NCI-H1694 (cell line): Measurements from ENCODE around the gene MED28.
A peak's percentile ranks its signal among the peaks of the same experiment; 100 is the strongest.
"Not testable (repeated sequence)": the region's sequence is repeated elsewhere in the genome, so short reads cannot be mapped to it uniquely, and the experiment has no call there.

Experiments used
- DNase-seq: peaks from one replicate; lab custom pipeline; 2025; lab: John Stamatoyannopoulos, UW

The MED28 gene, protein sequence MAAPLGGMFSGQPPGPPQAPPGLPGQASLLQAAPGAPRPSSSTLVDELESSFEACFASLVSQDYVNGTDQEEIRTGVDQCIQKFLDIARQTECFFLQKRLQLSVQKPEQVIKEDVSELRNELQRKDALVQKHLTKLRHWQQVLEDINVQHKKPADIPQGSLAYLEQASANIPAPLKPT

DNA sequence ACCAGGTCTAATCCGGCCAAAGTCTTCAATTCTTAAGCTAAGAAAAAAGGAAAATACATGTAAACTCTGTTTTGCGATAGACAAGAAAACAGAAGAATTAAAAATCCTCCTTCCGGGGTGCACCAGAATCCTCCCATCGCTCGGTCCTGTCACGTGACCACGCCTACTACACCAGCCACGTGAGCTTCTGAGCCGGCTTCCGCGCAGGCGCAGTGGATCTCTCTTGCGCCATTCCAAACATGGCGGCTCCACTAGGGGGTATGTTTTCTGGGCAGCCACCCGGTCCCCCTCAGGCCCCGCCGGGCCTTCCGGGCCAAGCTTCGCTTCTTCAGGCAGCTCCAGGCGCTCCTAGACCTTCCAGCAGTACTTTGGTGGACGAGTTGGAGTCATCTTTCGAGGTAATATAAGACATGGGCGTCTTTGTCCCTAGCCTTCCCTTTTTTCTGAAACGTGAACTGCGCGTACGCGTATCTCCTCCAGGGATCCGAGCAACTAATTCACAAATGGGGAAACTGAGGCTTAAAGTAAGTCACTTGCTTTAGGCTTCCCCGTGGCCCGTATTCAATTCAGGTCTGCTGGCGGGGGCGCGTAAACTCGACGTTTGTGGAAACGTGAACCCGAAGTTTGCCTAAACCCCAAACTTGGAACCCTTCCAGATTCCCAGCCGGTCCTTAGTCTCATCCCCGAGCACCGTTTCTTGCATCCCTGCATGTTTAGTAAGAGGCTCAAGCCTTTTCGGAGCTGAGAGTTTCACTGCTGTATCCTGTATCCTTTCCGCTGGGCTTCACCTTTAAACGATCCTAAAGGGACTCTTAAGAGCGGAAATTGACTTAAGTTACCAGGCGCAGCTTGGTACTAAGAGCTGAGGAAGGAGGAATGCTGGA is at the start of gene MED28:
Gene MED28 (plus strand): TSS at position 226 of the 884 bp plus-strand sequence. CDS start 14 bp downstream, at position 240.
- peak; percentile 74 for DNase-seq

DNA sequence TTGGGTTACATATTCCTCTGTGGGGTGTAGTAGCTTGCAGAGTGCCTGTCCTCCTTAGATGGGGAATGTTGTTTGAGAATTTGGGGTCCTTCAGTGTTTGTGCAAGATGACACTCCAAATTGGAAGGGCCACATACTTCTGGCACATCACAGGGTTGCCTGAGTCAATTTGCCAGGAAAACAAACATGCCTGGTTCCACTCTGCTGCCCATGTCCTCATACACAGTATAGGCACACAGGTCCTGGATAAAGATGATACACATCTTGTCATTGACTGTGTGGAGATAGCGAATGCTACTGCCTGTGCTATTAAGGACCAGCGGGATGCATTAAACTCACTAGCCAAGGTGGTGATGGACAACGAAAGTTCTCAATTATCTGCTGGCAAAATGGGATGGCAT is 48.6 kb upstream of the MED28 start:
- no peak for DNase-seq

DNA sequence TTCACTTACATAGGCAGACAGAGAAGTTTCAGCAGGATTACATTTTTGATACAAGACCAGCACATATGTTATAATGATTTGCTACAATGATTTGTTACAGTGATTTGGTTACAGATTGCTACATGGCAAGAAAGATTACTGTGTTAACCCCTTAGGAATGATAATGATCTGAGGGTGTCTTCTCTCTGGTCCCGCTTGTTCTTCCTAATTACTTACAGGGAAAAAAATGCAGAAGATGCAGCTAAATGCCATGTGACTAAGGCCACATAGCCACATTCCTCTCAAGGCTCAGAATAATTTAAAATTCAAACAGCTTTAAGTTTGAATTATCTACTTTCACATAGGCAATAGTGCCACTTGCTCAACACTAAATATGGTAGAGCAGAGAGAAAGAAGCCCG is 47.2 kb upstream of the MED28 start:
- DNase-seq = no peak

DNA sequence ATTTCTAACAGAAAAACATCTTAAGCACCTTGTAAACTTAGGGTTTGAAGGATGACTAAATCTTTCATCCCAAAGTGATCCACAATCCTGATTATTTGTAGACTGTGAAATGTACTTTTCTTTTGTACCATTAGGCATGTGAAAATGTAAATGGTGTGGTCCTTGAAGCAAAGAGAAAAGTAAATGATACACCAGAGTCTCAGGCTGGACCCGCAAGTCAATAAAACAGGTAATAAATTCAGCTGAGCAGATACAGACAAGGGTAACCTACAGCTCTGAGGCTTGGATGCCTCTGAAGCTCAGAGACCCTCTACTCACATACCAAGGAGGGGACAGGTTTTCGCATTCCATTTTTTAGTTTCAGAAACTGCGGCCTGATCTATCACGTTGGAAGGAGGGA is 40.2 kb upstream of the MED28 start:
- DNase-seq = no peak

DNA sequence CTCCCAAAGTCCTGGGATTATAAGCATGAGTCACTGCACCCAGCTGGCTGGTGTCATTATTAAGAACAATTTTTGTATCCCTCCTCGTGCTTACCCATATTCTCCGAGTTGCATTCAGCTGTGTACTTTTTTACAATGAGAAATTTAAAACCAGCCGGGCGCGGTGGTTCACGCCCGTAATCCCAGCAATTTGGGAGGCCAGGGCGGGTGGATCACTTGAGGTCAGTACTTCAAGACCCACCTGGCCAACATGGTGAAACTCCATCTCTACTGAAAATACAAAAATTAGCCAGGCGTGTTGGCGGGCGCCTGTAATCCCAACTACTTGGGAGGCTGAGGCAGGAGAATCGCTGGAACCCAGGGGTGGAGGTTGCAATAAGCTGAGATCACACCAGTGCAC is 39.3 kb upstream of the MED28 start:
- not testable (repeated sequence) for DNase-seq

DNA sequence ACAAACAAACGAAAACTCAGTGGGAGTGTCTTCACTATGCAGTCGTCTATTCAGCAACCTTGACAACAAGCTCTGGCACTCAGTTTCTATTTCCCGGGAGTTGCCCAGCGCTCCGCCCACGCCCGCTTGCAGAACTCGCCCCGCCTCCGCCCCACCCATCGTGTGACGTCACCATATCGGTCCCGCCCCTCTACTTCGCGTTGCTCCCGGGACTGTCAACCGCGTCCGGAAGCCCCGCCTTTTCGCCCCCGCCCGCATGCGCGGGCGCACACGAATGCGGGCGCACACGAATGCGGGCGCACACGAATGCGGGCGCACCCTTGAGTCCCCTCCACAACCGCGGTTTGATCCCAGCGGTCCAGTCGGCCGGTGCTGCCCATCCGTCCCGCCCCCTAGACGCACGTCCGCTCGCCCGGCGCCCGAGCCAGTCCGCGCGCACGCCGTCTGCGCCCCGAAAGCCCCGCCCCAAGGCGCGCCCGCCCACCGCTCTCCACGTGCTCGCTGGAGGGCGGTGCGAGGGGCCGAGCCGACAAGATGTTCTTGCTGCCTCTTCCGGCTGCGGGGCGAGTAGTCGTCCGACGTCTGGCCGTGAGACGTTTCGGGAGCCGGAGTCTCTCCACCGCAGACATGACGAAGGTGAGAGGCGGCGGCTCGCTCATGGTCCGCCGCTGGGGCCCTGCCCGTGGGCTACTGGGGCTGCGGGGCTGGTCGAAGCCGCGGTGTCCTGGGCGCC is 37.3 kb upstream of the MED28 start, which contains the start of gene LAP3:
Gene LAP3 (plus strand): TSS at position 267 of the 733 bp plus-strand sequence. CDS start 268 bp downstream, at position 535.
- DNase-seq = peak; percentile 65

DNA sequence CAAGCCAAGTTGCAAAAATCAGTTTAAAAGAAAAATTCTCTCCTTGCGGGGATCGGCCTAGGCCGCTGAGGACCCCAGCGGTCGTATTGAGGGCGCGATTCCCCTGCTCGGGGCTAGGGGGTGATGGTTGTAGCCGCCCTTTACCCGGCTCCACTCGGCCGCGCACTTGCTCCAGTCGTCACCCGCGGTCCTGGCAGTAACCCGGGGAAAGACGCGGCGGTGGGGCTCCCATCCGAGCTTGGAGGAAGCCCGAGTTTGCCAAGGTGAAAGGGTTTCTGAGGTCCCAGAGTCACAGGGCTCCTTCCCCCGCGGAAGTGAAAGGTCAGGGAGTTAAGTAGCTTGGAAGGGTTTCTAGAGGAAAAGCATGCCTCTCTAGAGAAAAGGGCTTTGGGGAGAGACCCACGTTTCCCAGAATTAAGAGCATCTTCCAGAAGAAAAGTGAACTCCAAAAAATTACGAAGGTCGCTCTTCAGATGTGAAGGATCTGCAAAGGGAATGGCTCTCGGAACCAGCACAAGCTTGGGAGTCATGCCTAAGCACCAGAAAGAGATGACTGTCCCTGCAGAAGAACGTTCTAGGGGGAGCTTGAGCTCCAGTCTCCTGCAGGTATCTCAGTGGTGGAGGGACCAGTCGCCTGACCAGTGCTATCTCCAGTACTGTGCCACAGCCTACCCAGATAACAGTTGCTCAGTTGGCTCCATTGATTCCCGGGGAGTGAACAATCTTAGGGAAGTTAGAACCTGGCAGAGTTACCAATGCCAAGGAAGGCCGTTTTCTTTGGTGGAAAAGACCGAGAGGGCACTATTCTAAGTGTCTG is 36.6 kb upstream of the MED28 start:
- DNase-seq = no peak

DNA sequence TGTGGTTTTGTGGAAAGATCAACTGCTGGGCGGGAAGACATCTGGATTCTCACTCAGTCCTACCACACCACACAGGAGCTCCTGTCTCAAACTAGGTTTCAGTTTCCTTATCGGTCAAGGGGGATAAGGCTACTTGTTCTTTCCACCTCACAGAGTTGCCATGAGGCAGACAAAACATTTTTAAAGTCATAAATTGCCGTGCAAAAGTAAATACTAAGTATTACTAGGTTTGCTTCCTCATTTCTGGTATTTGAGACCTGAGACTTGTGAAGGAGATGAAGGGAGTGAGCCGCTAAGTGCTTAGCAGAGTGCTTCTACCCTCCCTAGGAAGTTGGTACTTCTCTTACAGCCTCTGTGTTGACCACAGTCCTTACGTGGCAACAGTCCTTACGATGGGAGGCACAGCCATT is 36.0 kb upstream of the MED28 start:
- no peak for DNase-seq

DNA sequence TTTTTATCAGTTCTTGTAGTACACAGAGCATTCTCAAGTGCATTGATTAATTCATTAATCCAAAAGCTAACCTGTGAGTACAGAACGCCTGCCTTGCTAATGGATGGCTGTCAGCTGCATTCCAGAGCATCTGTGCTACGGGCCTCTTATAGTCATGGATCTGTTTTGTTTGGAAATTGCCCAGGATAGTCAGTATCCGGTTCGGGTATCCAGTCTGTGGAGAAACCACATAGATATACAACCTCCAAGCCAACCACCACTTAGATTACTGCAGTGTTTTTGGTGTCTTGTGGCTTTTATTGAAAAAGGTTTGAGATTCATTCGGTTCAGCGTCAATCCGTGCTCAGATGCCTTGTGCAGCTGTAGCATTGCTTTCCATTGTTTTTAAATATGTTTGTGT is 33.5 kb upstream of the MED28 start:
- no peak for DNase-seq

DNA sequence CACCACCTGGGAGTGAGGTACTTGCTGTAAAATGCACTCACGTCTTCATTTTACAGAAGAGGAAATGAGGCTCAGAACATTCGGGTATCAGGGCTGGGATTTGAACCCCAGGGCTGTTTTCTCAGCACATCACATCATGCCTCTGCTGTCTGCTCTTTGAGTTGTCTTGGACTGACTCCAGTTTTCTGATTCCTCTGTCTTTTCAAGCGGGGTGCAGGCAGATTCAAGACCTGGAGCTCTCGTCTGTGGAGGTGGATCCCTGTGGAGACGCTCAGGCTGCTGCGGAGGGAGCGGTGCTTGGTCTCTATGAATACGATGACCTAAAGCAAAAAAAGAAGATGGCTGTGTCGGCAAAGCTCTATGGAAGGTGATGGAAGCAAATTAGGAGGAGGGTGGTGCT is 31.2 kb upstream of the MED28 start:
- DNase-seq = no peak

DNA sequence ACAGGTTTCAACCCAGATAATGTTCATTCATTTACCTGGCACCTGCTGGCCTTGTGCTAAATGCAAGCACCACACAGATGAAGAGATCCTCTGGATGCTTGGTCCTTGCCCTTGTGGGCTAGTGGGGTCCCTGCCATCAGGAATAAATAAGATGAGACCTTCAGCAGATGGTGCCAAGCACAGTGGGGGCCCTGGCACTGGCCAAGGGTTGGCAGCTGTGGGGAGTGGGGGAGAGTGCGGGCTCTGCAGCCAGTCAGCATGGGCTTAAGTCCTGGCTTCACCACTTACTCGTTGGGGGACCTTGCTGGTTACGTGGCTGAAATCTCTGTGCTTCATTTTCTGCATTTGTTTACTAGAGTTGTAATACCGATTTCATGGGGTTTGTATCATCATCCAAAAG is 30.5 kb upstream of the MED28 start:
- DNase-seq = no peak

DNA sequence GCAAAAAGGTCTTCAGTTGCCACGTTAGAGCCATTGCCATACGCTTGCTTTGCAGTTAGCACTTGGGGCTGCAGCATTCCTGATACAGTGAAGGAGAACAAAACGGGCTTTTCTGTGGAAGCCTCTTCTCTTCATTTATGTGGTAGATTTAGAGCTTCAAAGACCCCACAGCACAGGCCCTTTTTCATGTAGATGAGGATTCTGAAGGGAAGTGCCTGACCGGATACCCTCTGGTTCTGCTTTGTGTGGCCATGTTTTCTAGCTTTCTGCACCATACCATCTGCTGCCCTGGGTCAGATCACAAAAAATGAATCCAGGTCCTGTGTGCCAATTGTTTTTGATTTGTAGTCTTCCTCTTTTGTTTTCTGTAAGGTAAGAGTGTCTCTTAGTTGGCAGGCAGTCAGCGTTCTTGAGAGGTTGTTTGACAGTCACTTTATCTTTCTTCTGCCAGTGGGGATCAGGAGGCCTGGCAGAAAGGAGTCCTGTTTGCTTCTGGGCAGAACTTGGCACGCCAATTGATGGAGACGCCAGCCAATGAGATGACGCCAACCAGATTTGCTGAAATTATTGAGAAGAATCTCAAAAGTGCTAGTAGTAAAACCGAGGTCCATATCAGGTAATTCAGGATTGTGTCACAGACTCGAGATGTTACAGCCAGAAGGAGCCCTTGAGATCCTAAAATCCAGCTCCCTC is 29.8 kb upstream of the MED28 start:
- no peak for DNase-seq

DNA sequence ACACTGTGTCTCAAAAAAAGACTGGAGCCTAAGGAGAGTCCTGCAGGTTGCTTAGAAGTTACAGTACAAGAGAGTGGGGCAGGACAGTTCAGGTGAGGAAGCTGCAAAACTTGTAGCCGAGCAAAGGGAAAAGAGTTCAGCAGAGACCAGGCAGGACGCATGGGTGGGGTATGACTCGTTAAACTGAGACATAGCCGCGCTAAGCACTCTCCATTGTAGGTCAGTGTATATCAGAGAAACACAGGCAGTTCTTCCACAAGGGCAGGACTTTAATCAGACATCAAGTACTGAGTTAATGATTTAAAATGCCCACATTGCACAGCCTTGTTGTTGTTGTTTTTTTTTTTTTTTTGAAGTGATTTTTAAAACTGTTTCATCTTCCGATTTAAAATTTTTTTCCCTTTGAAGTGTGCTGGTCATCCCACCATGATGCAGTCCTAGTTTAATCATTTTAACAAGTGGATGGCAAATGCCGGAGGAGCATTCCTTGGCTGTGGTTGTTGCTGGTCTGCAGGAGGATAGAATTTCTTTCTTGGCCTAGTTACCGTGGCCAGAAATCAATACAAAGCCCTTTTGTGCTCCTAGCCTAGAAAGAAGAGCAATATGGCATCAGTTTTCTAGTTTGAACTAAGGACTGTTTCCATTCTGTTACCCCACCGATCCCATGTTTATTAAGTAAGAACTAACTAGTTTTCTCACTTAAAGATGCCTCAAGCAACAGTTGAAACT is 27.2 kb upstream of the MED28 start:
- no peak for DNase-seq

DNA sequence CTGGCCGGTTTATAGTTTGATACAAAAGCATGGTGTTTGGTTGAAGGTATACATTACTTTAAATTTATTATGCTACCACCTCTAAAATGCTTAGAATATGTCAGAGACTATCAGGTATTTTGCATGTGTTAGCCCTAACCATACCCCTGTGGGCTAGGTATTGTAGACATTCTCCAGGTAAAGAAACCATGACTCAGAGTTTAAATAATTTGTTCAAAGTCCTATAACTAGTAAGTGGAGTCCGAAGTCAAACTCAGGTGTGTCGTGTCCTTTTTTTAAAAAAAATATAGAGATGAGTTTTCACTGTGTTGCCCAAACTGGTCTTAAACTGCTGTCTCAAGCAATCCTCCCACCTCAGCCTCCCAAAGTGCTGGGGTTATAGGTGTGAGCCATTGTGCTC is 25.1 kb upstream of the MED28 start:
- DNase-seq = no peak

DNA sequence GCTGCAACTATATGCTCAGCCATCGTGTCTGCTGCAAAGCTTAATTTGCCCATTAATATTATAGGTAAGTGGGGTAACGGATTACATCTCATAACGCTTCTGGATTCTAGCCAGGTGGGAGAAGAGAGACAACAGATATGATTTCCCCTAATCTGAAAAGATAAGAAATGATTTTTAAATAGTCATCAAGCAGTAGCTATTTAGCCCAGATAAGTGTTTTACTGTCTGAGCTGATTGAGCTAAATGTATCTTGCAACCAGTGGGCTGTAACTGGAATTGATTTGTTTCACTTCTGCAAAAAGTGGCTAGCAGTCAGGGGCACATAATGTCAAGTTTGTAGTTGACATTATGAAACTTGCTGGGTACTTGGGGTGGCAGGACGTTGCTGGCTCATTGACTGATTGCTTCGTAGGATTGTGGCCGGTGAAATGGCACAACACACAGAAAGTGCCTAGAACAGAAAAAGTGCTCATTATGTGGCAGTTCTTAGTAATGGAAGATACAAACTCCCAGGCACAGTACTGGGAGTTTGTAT is 18.9 kb upstream of the MED28 start:
- no peak for DNase-seq

DNA sequence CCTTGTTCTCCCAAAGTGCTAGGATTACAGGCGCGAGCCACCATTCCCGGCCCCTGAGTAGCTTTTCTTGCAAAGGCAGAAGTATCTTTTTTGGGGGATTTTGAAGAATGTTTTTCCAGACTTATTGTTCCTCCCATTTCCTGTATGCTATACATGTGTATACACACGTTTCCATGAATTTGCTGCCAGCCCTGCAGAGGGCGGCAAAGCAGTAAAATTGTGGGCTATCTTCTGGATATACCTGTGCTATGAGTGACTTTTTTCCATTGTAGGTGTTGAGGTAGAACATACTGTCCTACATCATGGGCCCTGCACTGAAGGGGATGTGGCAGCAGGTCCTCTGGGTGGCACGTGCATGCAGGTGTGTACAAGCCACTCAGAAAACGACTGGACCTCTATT is 16.9 kb upstream of the MED28 start:
- no peak for DNase-seq

DNA sequence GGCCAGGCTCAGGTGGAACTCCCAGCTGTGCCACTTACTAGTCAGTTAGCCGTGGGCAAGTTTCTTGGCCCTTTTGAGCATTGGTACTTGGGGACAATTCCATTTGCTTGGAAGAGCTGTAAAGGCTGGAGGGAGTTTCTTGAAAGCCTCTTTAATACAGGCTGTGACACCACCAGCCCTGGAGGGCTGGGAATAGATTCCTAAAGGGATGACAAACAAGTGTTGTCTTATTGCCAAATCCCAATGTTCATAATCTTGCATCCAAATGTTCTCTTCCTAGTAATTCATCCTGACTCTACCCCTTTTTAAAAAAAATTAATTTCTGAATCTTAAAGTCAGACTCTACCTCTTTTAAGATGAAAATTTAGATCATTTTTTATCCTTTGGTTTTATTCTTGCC is 14.6 kb upstream of the MED28 start:
- no peak for DNase-seq

DNA sequence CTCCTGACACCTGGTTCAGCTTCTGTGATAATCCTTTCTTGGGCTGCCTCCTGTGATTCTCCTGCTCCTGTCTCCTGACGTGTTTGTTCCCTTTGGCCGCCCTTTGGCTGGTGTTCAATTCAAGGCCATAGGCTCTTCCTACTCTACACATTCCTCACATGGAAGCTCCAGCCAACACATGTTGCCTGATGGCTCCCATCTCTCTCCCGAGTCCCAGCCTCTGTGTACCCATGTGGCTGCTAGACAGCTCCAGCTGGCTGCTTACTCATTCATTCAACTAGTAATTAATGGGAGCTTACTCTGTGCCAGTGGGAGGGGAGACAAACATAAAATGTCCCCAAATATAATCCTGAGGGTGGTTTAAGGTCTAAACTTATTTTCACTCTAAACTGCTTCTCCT is 9.2 kb upstream of the MED28 start:
- DNase-seq = peak; percentile 2

DNA sequence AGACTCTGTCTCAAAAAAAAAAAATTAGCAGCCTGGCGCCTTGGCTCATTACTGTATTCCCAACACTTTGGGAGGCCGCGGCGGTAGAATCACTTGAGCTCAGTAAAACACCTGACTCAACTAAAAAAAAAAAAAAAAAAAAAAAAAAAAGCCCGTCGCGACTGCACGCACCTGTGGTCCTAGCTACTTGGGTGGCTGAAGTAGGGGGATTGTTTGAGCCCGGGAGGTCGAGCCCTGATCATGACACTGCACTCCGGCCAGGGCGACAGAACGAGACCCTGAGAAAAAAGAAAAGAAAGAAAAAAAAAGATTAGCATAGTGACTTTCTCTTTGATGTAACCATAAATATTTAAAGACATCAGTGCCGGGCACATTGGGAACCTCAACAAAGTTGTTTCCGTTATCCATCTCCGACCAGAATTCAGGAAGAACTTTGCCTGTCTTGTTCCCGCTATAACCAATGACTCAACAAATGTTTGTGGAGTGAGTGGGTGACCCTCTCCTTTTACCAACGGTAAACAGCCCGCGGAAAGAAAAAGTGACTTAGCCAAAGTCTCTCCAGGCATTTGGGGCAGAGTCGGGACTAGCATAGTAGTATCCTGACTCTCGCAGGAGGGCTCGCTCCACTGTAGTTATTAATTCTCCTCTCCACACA is 553 bp upstream of the MED28 start:
- DNase-seq = no peak

DNA sequence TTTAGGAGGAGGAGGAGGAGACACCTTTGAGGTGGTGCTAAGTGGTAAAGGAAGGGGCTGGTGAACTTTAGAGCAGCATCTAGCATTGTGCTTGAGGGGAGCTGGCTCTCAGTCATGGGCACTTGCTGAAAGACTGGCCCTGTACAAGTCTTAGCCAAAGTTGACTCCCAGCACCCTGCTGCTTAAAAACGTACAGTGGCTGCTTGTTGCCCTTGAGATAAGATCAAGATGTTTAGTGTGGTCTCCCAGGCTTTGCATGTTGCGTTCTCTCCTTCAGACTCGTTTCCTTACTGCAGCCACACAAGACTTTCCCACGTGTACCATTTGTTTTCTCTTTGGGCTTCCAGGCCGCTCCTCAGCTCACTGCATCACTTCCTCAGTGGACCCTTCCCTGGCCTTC is 1.8 kb downstream of the MED28 start:
- DNase-seq = no peak
